Measurements from ENCODE around the gene PARD3B.

PARD3B gene

GRCh38 chr2:205407984-205408383 lies 862.7 kb downstream of the PARD3B start:
- peak; percentile 22 for DNase-seq (ENCODE audit: low read depth)

GRCh38 chr2:205408696-205409095 lies 863.4 kb downstream of the PARD3B start:
- no peak for DNase-seq (ENCODE audit: low read depth)

- DNase-seq (ENCODE audit: low read depth): no peak
Observed at GRCh38 chr2:205409411-205409810, 864.1 kb downstream of the PARD3B start.

GRCh38 chr2:205411558-205411957 lies 866.3 kb downstream of the PARD3B start:
- DNase-seq (ENCODE audit: low read depth): no peak

DNA sequence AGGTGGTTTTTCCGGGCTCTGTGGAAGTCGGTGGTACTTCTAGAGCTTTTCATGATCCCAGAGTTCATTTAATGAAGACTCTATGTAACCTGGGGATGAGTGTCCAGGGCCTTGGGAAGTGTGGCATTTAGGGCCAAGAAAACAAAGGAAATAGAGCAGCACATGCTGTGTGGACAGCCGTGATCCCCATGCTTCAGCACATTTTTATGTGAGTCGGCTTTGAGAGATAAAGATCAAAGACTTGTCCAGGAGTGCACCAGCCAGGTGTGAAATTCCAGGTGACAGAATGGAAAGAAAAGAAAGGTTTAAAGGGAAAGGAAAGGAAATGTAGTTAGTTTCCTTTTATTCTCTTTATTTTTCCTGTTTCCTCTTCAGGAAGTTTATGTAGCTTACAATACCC lies 879.1 kb downstream of the PARD3B start:
- DNase-seq (ENCODE audit: low read depth): no peak

DNA sequence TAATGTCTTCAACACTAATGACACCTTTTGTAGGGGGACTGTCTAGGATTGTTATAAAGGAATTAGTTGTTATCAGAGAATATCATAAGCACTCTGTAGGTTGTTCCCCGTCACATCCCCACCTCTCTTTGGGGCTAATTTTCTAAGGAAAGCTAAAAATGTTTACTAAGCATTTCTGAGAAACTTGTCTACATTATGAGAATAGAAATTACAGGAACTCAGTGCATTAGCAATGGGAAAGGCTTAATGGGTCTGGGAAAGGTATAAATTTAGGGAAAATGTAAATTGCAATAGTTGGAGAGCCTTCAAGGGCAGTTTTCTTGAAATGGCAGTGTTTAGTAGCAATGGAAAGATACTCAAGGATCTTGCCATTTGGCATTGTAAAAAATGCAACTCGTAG lies 879.8 kb downstream of the PARD3B start:
- no peak for DNase-seq (ENCODE audit: low read depth)

- DNase-seq (ENCODE audit: low read depth): peak; percentile 41
Observed at GRCh38 chr2:205427112-205427511, 881.8 kb downstream of the PARD3B start.

DNA sequence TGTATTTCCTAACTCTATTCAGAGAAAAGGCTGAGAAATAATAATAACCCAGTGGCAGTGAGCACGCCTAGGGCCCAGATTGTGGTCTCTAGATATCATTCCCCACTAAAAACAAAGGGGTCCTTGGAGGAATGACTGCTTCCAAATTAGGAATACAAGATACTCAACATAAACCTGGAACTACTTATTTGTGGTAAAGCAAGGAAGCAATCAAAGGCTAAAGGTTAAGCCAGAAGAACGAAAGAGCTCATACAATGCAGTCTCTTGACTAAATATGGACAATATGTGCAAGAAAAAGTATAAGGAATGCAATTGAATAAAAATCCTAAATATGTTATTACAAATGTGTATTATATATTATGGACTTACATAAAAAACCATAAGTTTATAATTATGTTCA lies 883.5 kb downstream of the PARD3B start:
- no peak for DNase-seq (ENCODE audit: low read depth)

DNA sequence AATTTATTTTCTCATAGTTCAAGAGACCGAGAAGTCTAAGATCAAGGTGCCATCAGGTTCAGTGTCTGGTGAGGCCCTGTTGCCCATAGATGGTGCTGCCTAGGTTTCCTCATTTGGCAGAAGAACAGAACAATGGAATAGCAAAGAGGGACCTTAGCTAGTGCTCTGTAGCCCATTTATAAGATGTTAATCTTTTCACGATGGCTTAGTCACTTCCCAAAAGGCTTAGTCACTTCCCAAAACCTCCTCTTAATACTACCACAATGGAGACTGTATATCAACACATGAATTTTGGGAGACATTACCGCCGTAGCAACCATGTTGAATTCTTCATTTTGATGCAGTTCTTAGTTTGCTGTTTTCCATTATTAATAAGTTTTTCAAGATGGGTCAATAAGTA lies 890.7 kb downstream of the PARD3B start:
- peak; percentile 19 for DNase-seq (ENCODE audit: low read depth)

- DNase-seq (ENCODE audit: low read depth): no peak
Observed at GRCh38 chr2:205438241-205438640, 893.0 kb downstream of the PARD3B start.

DNA sequence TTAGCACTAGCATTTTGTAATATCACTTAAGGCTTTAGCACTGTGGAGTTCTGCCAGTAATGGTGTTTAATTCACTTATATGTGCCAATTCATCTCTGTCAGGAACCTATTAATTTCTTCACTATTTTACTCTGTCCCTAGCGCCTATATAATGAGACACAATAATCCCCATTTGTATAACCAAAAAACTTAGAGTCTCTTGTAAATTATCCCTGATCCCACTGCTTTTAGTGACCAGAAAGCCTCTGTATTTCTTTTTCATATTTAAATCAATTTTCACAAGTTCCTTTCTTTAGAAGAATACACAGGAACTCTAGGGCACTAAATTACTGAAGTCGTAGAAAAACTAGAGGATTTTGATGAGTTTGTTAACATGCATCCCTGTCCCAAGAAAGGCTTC lies 894.3 kb downstream of the PARD3B start:
- no peak for DNase-seq (ENCODE audit: low read depth)

- no peak for DNase-seq (ENCODE audit: low read depth)
Observed at GRCh38 chr2:205441524-205441923, 896.2 kb downstream of the PARD3B start.

GRCh38 chr2:205448189-205448588 lies 902.9 kb downstream of the PARD3B start:
- no peak for DNase-seq (ENCODE audit: low read depth)

DNA sequence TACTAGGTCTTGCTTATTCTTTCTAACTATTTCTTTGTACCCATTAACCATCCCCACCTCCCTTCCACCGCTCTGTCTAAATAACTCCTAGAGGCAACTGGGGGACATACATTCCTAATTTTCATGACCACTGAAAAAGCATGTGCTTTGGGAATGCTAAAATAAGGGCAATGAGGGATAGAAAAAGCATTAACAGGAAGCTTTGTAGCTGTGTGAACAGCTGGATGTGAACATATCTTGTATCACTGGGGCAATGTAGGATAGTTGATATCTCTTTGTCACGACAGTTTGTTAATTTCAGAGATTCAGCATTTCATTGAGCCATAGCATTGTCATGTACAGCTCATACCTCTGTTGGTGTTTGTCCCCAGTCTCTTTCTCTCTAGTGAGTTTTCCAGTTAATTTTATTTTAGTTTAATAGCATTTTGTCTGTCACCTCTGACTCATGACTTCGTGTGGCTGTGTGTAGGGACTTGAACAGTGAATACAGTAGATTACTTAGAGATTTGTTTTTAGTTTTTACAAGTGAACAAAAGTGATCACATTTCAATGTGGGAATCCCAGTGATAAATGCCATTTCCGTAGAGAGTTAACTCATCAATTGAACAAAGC lies 906.7 kb downstream of the PARD3B start:
- no peak for DNase-seq (ENCODE audit: low read depth)

DNA sequence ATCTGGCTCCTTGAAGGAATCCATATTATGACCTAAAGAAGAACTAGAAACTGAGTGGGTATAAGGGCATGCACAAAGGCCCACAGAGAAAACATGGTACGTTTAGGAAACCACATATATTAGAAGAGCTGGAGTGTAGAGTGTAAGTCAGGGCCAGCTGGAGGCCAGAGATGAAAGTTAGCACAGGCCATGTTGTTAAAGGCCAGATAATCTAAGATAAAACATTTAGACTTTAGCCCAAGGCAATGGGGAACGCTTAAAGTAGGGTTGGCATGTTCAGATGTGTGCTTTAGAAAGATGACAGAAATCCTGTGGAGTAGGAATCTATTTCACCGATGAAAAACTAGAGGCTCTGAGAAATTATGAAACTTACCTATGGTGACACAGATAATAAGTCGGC lies 907.9 kb downstream of the PARD3B start:
- no peak for DNase-seq (ENCODE audit: low read depth)

DNA sequence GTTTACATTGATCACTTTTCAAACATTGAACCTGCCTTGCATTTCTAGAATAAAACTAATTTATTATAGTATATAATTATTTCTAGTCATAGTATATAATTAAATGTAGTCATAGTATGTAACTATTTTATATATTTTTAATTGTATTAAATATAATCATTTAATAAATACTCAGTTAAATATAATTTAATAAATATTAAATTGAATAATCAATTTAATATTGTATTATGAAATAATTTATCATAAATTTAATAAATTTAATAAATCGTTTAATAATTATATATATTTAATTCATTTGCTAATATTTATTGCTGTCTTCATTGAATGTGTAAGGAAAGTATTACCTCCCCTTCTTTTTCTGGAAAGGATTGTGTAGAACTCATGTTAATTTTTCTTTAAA lies 911.4 kb downstream of the PARD3B start:
- no peak for DNase-seq (ENCODE audit: low read depth)

- DNase-seq (ENCODE audit: low read depth): no peak
Observed at GRCh38 chr2:205460217-205460616, 914.9 kb downstream of the PARD3B start.

DNA sequence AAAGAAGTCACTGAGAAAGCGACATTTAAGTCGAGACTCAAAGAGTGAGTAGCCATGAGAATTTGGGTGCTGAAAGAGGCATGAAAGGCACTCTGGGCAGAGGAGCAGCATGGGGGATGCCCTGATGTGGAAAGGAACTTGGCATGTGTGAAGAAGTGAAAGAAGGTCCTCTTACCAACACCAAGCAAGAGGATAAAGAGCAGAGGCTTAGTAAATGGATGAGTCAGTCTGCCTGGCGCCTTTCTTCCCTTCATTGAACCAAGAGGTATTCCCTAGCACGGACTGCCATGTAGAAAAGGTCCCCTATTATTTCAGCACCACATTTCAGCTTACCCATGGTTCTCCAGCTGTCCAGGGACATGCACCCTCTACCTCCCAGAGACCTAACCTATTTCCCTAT lies 915.9 kb downstream of the PARD3B start:
- no peak for DNase-seq (ENCODE audit: low read depth)

- DNase-seq (ENCODE audit: low read depth): no peak
Observed at GRCh38 chr2:205461678-205462665, 916.7 kb downstream of the PARD3B start.

DNA sequence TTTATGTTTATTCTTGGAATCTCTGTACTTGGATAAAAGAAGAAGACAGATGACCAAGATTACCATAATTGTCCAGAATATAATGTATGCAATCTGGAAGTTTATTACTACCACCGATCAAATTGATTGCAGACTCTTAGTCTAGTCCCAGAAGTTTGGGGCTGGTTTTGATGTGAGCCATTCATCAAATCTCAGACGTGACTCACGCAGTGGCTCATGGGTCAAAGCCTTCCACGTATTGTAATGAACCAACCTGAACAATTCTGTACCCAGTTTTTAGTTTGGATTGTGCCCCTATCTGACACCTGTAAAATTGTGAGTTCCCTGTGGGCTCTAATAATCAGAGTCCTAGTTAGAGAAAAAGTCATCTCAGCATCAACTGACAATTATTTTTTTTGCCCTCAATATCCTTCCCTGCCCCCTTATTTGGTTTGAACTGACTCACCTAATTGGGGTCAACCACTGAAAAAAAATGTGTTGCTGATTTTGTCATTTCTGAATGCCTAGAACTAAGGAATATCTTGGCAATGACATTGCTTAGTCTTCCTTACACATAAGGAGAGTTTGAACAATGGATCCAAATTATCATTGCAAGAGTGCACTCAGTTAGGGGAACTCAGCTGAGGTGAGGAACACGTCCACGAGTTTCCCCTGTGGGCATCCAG lies 917.5 kb downstream of the PARD3B start:
- peak; percentile 53 for DNase-seq (ENCODE audit: low read depth)

DNA sequence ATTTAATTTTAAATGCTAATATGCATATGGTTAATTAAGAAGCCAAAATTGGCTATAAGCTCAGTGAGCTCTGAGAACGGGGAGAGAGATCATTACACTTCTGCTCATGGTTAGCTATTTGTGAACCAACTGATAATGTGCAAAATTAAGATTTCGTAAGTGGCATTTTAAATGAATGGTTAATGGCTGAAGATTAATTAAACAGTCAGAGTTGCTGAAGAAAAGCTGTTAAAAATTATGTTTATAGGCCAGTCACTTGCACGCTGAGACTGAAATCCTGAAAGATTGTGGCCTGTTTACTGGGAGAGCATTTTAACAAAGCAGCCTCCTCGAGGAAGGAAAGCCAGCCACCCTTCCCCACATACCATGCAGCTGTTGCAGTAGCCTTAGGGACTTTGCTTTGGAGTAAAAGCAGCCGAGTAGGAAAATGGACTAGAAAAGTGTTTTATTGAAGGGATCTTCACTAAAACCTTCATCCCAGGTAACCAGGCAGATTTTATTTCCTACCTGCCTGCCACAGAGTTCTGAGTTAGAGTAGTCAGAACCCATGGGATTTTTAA lies 918.3 kb downstream of the PARD3B start:
- DNase-seq (ENCODE audit: low read depth): no peak

GRCh38 chr2:205464681-205465080 lies 919.4 kb downstream of the PARD3B start:
- DNase-seq (ENCODE audit: low read depth): no peak

GRCh38 chr2:205465791-205466190 lies 920.5 kb downstream of the PARD3B start:
- no peak for DNase-seq (ENCODE audit: low read depth)

Data from HS-5 (cell line).